Right lobe of liver (tissue), 4 donors: Measurements from ENCODE around the gene DLG2.

ENCODE experiments used
- POLR2A ChIP-seq: fragments of 450-650 bp; IDR thresholded peaks from one replicate; pipeline ENCODE4 v1.6.1; 2017; ENCODE audit warnings: antibody characterized with exemption, mild to moderate bottlenecking
- TF ChIP-seq, protein P1 (sequence below), 4 donors: fragments of 200-600 bp in 3 of 4; fragments of 450-650 bp in 1 of 4; IDR thresholded peaks; one replicate each; pipeline versions ENCODE4 v1.5.1 to v1.8.0; 2016 to 2022; ENCODE audit warnings: antibody characterized with exemption in 4 of 4, mild to moderate bottlenecking in 2 of 4
- donor health status: DM: no; HTN: no; CAD: no.
- donor health status: DM: no; HTN: no; CAD: no.
- donor health status: DM: no; HTN: yes; CAD: no.

DNA sequence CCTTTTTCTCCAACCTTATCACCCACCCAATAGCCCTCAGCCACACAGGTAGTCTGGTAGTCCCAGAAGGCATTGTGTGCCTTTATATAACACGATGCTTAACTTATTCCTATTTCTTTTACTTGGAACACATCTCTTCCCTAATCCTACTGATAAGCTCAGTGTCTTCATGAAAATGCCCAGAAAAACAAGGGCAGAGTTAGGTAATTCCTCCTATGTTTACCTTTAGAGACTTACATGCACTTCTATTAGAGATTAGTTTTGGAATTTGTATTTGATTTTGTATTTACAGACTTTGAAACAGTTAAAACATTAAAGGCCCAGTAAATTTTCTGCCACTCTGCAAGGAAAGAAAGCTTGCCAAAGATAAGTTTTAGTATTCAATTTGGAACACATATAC, 1703.2 kb downstream of the DLG2 start:
- TF ChIP-seq, protein P1, sequence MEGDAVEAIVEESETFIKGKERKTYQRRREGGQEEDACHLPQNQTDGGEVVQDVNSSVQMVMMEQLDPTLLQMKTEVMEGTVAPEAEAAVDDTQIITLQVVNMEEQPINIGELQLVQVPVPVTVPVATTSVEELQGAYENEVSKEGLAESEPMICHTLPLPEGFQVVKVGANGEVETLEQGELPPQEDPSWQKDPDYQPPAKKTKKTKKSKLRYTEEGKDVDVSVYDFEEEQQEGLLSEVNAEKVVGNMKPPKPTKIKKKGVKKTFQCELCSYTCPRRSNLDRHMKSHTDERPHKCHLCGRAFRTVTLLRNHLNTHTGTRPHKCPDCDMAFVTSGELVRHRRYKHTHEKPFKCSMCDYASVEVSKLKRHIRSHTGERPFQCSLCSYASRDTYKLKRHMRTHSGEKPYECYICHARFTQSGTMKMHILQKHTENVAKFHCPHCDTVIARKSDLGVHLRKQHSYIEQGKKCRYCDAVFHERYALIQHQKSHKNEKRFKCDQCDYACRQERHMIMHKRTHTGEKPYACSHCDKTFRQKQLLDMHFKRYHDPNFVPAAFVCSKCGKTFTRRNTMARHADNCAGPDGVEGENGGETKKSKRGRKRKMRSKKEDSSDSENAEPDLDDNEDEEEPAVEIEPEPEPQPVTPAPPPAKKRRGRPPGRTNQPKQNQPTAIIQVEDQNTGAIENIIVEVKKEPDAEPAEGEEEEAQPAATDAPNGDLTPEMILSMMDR (IDR thresholded peaks at IDR 0.05), result no peak
- TF ChIP-seq POLR2A, result no peak
